Epithelial cell of esophagus (primary cell): ENCODE measurements around the gene PREX1.
A peak's percentile ranks its signal among the peaks of the same experiment; 100 is the strongest.

Source experiments
- DNase-seq: peaks from one replicate; pipeline ENCODE4 v3.0.0; 2010; ENCODE audit warnings: low read depth
- H3K4me3 ChIP-seq: 2 replicates; pipeline ENCODE4 v1.5.1; 2011; ENCODE audit warnings: mild to moderate bottlenecking, low read length, control low read depth
- TF ChIP-seq, protein P1 (sequence below): IDR thresholded peaks from 2 replicates; pipeline ENCODE4 v1.5.1; 2011; ENCODE audit warnings: low read depth, mild to moderate bottlenecking, low read length, control low read depth, inconsistent platforms; ENCODE audit not compliant: insufficient read depth; ENCODE audit errors: missing control alignments

The PREX1 gene

DNA sequence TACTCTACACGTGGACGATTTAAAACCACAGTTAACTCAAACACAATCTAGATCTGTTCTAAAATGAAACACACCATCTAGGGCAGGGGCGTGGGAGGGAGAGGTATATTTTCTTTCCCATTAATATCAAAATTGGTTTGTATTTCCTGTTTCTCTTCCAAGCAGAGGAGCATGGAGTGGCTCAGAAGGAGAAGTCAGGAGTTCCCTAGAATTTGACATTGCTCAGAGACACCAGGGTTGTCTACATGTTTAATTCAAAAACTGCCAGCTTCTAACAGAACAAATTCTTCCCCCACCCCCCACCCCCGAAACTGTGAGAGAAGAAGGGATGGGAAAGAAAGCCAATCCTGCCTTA, 2.3 kb downstream of the PREX1 start:
- H3K4me3 ChIP-seq: no peak overlapping the region
- TF ChIP-seq, protein P1, sequence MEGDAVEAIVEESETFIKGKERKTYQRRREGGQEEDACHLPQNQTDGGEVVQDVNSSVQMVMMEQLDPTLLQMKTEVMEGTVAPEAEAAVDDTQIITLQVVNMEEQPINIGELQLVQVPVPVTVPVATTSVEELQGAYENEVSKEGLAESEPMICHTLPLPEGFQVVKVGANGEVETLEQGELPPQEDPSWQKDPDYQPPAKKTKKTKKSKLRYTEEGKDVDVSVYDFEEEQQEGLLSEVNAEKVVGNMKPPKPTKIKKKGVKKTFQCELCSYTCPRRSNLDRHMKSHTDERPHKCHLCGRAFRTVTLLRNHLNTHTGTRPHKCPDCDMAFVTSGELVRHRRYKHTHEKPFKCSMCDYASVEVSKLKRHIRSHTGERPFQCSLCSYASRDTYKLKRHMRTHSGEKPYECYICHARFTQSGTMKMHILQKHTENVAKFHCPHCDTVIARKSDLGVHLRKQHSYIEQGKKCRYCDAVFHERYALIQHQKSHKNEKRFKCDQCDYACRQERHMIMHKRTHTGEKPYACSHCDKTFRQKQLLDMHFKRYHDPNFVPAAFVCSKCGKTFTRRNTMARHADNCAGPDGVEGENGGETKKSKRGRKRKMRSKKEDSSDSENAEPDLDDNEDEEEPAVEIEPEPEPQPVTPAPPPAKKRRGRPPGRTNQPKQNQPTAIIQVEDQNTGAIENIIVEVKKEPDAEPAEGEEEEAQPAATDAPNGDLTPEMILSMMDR: no peak
- no peak for DNase-seq

DNA sequence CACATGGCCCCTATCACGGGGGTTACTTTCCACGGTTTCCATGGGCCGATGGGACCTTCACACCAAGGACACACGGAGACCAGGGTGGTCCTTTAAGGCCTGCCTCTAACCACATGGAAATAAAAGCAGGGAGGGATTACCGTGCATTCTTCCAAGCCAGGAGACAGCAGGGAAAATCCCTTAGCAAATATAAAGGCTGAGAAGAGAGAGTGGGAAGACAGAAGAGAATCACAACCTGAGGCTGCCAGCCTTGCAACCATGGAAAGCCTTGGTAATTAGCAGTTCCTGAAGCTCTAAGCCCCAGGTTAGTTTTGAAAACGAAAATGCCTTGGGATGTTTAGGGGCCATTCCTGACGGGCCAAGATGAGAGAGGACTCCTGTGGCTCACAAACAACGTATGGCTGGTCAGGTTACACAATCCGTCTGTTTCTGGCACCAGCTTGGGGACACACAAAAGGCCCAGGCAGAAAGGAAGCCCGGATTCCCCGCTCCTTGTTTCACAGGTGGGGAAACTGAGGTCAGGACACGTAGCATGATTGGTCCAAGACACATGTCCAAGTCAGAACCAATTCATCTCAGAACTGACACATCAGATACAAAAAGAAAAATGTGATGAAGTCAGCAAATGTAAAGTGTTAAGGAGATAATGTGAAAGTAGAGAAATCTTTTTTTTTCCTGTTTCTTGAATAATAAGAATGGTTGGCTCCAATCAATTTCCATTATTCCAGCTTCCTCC, 2.8 kb downstream of the PREX1 start:
- DNase-seq: no peak
- no peak overlapping the region for H3K4me3 ChIP-seq
- TF ChIP-seq, protein P1: no peak

DNA sequence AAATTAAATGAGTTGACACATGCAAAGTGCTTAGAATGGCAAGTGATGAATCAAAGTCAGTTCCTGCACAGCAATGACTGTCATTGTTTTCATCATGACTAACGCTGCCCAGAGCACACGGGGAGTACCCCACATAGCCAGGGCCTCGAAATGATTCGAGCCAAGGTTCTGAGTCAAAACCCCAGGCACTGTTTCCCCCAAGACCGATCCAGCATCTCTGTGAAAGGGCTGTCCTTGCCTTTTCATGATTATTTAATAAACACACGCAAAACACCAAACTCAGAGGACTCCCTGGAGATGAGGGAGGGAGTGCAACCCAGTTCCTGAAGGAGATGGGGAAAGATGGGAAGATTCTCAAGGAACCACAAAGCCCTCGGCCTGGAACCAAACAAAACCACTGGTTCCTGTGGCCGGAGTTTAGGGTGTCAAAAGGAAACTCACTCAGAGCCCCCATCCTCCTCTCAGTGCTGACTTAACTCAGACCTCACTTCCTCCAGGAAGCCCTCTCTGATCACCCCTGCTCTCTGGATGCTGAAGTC, 3.8 kb downstream of the PREX1 start:
- TF ChIP-seq, protein P1: no peak
- no peak overlapping the region for H3K4me3 ChIP-seq
- DNase-seq: peak; percentile 84

DNA sequence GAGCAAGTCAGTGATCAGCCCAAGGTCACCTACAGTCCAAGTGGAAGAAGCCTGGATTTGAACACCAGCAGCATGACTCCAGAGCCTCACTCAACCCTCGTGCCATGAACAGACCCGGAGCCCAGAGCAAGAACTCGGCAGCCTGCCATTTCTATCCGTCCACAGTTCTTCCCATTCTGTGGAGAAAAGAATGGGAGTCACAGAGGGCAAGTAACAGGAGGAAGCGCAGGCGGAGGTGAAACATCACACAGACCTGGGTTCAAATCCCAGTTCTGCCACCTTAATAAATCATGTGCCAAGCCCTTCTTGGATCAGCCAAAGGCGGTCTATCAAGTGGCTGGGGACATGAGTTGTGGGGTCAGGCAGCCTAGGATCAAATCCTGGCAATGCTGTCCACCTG, 4.3 kb downstream of the PREX1 start:
- no peak overlapping the region for H3K4me3 ChIP-seq
- DNase-seq: no peak
- TF ChIP-seq, protein P1: no peak

DNA sequence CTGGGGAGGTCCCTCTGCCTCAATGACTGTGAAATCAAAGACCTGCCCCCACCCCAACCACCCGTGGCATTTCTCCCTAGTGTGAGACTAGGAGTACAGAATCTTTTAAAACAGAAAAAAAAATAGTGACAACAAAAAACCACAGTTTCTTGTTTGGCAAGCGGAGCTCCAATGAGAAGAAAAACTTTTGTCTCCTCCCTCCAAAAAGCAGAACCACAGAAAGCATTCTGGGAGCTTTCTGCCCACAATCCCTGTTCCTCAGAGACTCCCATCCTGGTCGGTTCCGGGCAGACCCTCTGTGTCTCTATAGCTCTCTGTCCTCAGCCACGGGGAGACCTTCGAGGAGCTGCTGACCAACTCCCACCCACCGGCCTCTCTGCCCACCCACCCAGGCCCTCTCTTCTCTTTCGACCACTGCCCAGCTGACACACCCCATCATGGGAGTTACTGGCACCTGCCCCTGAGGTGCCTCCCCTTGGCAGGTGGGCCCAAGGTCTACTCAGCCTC, 4.9 kb downstream of the PREX1 start:
- H3K4me3 ChIP-seq: no peak overlapping the region
- no peak for DNase-seq
- TF ChIP-seq, protein P1: no peak

DNA sequence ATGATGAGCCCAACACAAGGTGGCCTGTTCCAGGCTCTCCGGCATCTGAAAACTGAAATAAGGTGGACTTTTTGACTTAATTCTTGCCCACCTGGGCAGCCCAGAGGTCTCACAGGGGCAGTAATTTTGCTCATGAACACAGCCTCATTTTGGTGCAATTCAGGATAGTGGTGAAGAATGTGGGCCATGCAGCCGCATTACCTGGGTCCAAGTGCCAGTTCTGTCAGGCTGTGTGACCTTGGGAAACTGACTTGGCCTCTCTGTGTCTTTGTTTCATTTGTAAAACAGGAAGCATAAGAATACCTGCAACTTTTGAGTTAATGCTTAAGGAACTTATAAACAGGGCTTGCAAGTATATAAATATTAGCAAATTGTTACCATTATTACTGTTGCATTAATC, 5.6 kb downstream of the PREX1 start:
- TF ChIP-seq, protein P1: no peak
- no peak overlapping the region for H3K4me3 ChIP-seq
- no peak for DNase-seq

DNA sequence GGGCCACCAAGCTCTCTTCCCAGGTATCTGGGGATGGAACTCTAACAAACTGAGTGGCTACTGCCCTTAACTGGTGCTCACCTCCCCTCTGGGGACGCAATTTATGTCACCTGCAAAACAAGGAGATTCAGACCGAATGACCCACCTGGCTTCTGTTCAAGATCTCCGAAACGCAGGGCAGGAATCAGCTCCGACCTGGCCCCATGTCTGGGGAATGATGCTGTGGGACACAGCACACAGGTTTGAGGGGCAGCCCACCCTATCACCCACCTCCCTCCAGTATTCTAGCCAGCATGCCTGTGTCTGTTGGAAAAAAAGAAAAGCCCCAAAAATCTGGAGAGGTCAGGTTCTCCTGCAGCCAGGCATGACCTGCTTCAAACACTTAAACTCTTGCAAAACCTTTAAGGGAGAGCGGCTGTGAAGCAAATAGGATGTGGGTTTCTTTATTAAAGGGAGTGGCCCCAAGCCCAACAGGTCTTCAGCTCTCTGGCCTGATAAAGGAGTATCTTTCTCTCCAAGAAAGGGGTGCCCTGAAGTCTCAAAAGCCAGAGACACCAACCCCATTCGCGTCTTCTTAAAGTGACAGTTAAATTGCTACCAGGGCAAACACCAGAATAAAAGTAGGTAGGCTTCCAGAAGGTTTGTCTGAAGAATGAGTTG, 6.4 kb downstream of the PREX1 start:
- DNase-seq: no peak
- TF ChIP-seq, protein P1: no peak
- H3K4me3 ChIP-seq: no peak overlapping the region
